Measurements from ENCODE around the gene AMBRA1. TPM values are rescaled to one million over a fixed set of nuclear protein-coding genes. Genes with fewer than 3 reads are reported as not detected.
A peak's percentile ranks its signal among the peaks of the same experiment; 100 is the strongest.

The AMBRA1 gene
- total RNA-seq, 1 donor from 2014 or later, result 33.9 TPM

GRCh38 chr11:46436113-46436512 is 157.7 kb downstream of the AMBRA1 start:
- Histone ChIP-seq H3K27me3 (no peaks in the 10 kb centered on the region), H3K4me3 (no peak overlapping the region), H3K36me3 (peaks cover 34% of the 10 kb centered on the region), H3K4me1 (no peaks in the 10 kb centered on the region), H3K9me3 (no peaks in the 10 kb centered on the region), H3K27ac (no peak overlapping the region)
- intact Hi-C loops (cut with DNase I), result no loop called here
- ATAC-seq, result no peak
- TF ChIP-seq CTCF (IDR thresholded peaks at IDR 0.05), result no peak
- no peak for DNase-seq

DNA sequence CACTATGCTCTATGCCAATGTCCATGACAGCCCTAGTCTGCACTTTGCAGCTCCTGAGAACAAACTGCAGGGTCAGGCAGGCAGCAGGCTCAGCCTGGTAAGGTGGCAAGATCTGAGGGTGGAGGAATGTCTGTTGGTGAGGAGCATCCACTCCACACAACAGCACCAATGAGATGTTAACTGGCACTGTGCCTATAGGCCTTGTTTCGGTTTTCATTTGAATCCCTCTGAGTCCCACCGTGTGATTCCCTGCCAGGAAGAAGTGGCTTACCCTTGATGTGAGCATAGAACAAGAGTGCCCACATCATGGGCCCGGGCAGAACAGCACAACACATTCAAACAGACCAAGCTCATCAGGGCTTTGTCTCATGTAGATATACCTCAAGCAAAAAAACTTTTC is 158.1 kb downstream of the AMBRA1 start:
- H3K27ac ChIP-seq, result no peak overlapping the region
- no peak for DNase-seq
- intact Hi-C loops (cut with DNase I), result no loop called here
- H3K36me3 ChIP-seq, result peaks cover 38% of the 10 kb centered on the region
- no peaks in the 10 kb centered on the region for H3K27me3 ChIP-seq
- H3K4me3 ChIP-seq, result no peak overlapping the region
- H3K4me1 ChIP-seq, result no peaks in the 10 kb centered on the region
- no peak for TF ChIP-seq CTCF (IDR thresholded peaks at IDR 0.05)
- peak; percentile 43 for ATAC-seq
- H3K9me3 ChIP-seq, result no peaks in the 10 kb centered on the region

DNA sequence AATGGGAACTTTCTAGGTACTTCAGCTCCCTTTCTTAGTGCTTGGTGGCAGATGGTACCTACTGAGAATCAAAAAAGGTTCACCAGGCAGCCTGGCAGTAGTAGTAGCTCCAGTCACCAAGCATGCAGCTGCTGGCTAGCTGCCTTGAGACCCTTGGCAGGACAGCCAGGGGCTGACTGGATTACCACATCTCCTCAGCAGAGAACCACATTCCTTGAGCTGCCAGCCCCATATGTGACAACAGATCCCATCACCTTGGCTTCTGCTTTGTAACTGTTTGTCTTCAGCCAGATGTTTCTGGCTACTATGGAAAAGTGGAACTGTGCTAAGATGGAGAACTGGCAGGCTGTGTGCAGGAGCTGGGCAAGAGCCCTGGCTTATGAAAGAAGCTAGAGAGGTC is 162.6 kb downstream of the AMBRA1 start:
- H3K27me3 ChIP-seq, result no peaks in the 10 kb centered on the region
- H3K36me3 ChIP-seq, result peaks cover 46% of the 10 kb centered on the region
- no peak for ATAC-seq
- H3K4me1 ChIP-seq, result no peaks in the 10 kb centered on the region
- H3K27ac ChIP-seq, result no peak overlapping the region
- no peaks in the 10 kb centered on the region for H3K9me3 ChIP-seq
- no peak for TF ChIP-seq CTCF (IDR thresholded peaks at IDR 0.05)
- DNase-seq, result no peak
- intact Hi-C loops (cut with DNase I), result no loop called here
- no peak overlapping the region for H3K4me3 ChIP-seq

DNA sequence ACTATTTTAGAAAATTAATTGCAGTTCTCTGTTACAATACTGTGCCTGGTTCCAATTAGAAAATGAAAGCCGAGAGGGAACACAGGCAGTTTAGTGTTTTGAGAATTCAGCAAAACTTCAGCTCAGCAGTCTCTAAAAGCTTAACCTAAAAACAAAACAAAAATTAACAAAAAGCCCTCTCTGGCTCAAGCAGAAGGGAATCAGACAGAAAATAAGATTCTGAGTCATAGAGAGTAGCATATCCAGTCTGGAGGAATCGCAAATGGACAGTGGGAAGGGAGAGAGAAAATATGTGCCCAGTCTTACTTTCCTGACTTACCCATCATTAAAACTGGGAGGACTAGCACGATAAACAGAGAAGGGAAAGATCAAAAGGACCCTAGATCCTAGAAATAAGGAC is 164.1 kb downstream of the AMBRA1 start:
- no peaks in the 10 kb centered on the region for H3K27me3 ChIP-seq
- TF ChIP-seq CTCF (IDR thresholded peaks at IDR 0.05), result no peak
- H3K4me3 ChIP-seq, result no peak overlapping the region
- no peaks in the 10 kb centered on the region for H3K4me1 ChIP-seq
- H3K36me3 ChIP-seq, result peaks cover 45% of the 10 kb centered on the region
- ATAC-seq (no peak), DNase-seq (no peak)
- intact Hi-C loops (cut with DNase I), result no loop called here
- no peaks in the 10 kb centered on the region for H3K9me3 ChIP-seq
- no peak overlapping the region for H3K27ac ChIP-seq

DNA sequence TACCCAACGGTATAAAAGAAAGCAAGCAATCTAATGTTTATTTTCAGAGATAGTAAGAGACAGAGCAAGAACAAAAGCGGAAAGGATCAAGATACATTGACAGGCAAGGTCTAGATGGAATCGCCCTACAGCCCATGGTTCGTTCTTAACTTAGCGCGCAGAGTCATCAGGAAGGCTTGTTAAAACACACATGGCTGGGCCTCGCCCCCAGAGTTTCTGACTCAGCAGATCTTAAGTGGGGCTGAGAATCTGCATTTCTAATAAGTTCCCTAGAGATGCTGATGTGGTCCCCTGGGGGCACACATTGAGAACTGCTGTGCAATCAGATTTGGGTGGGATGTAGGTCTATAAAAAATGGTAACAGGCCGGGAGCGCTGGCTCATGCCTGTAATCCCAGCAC is 166.5 kb downstream of the AMBRA1 start:
- no peak overlapping the region for H3K27ac ChIP-seq

More for the DNA sequence above, 166.5 kb downstream of the AMBRA1 start:
- peaks cover 30% of the 10 kb centered on the region for H3K36me3 ChIP-seq
- ATAC-seq (no peak), DNase-seq (no peak)
- no peaks in the 10 kb centered on the region for H3K9me3 ChIP-seq
- no peaks in the 10 kb centered on the region for H3K27me3 ChIP-seq
- no peaks in the 10 kb centered on the region for H3K4me1 ChIP-seq
- intact Hi-C loops (cut with DNase I), result loop anchor here (2.0 kb wide), 1 partner anchor 69 kb away; no protein-coding TSS in a partner anchor
- no peak overlapping the region for H3K4me3 ChIP-seq
- no peak for TF ChIP-seq CTCF (IDR thresholded peaks at IDR 0.05)

Data from upper lobe of right lung (tissue), 1 donor.